K562 (cell line): Measurements from ENCODE around the gene STX12. TPM values are rescaled to one million over a fixed set of nuclear protein-coding genes. Genes with fewer than 3 reads are reported as not detected.

Experiments
- BHLHE40 ChIP-seq: IDR thresholded peaks from 2 replicates; pipeline ENCODE4 v1.6.1; 2011; ENCODE audit warnings: low read length, improper control_type of control experiment
- CBX1 ChIP-seq: sonication (generic); IDR thresholded peaks from 2 replicates; pipeline ENCODE4 v1.6.1; 2016; ENCODE audit warnings: antibody characterized with exemption, low read depth, mild to moderate bottlenecking
- CTCF ChIP-seq, 3 experiments: IDR thresholded peaks in 2 of 3; conservative IDR thresholded peaks in 1 of 3; 2 replicates each; pipeline ENCODE4 v1.5.1; 2011 to 2012; ENCODE audit warnings: low read length in 3 of 3, mild to moderate bottlenecking in 3 of 3, control low read depth in 2 of 3, improper control_type of control experiment in 1 of 3, inconsistent platforms in 1 of 3, low read depth in 1 of 3, mixed read lengths in 1 of 3, moderate library complexity in 1 of 3; ENCODE audit not compliant: insufficient read depth in 2 of 3
- E2F3 ChIP-seq: fragments of 250-450 bp; sonication (Bioruptor Pico); IDR thresholded peaks from 2 replicates; pipeline ENCODE4 v1.4.0; 2020; ENCODE audit warnings: mild to moderate bottlenecking
- E4F1 ChIP-seq: fragments of 250-450 bp; sonication (Bioruptor Pico); IDR thresholded peaks from 2 replicates; pipeline ENCODE4 v1.5.0; 2021; ENCODE audit warnings: mild to moderate bottlenecking, borderline replicate concordance
- ELF2 ChIP-seq: fragments of 250-450 bp; sonication (Bioruptor Pico); IDR thresholded peaks from 2 replicates; pipeline ENCODE4 v1.5.0; 2021; ENCODE audit warnings: mild to moderate bottlenecking
- ESRRB ChIP-seq: fragments of 250-450 bp; sonication (Bioruptor Pico); IDR thresholded peaks from 2 replicates; pipeline ENCODE4 v1.5.0; 2020; ENCODE audit warnings: mild to moderate bottlenecking, moderate library complexity, borderline replicate concordance
- FOXK1 ChIP-seq: sonication (generic); formaldehyde crosslinking; IDR thresholded peaks from 2 replicates; pipeline ENCODE4 v1.8.0; 2022; ENCODE audit warnings: missing genetic modification reagents, mild to moderate bottlenecking, borderline replicate concordance
- FOXO4 ChIP-seq: fragments of 450-650 bp; formaldehyde crosslinking; IDR thresholded peaks from 2 replicates; pipeline ENCODE4 v1.4.0; 2020; ENCODE audit warnings: mild to moderate bottlenecking, moderate library complexity
- GTF2A2 ChIP-seq: IDR thresholded peaks from 2 replicates; pipeline ENCODE4 v1.6.1; 2016; ENCODE audit warnings: mild to moderate bottlenecking, missing genetic modification characterization, missing compliant biosample characterization
- KAT7 ChIP-seq: sonication (generic); formaldehyde crosslinking; IDR thresholded peaks from 2 replicates; pipeline ENCODE4 v1.8.0; 2022; ENCODE audit warnings: missing genetic modification reagents, mild to moderate bottlenecking, borderline replicate concordance
- MBD2 ChIP-seq: sonication (generic); IDR thresholded peaks from 2 replicates; pipeline ENCODE4 v1.6.1; 2016; ENCODE audit warnings: low read depth, borderline replicate concordance
- MYNN ChIP-seq, 2 experiments: sonication (generic); formaldehyde crosslinking in 1 of 2; IDR thresholded peaks; 2 replicates each; pipeline versions ENCODE4 v1.5.0 to v1.6.1; 2016 to 2020; ENCODE audit warnings: antibody characterized with exemption in 1 of 2, missing genetic modification reagents in 1 of 2
- PHF21A ChIP-seq: fragments of 450-650 bp; IDR thresholded peaks from 2 replicates; pipeline ENCODE4 v1.6.1; 2017; ENCODE audit warnings: low read depth, borderline replicate concordance
- POLR2H ChIP-seq: IDR thresholded peaks from 2 replicates; pipeline ENCODE4 v1.6.1; 2016; ENCODE audit warnings: missing genetic modification characterization, low read depth, mild to moderate bottlenecking, control low read depth, missing compliant biosample characterization, moderate library complexity
- RBM17 ChIP-seq: fragments of 200-400 bp; formaldehyde crosslinking; IDR thresholded peaks from 2 replicates; pipeline ENCODE4 v1.6.1; 2017; ENCODE audit warnings: low read depth, mild to moderate bottlenecking, low read length, borderline replicate concordance
- RNF2 ChIP-seq: sonication (generic); IDR thresholded peaks from 2 replicates; pipeline ENCODE4 v1.6.1; 2016
- TAF15 ChIP-seq: fragments of 200-400 bp; formaldehyde crosslinking; IDR thresholded peaks from 2 replicates; pipeline ENCODE4 v1.6.1; 2017; ENCODE audit warnings: mild to moderate bottlenecking, low read depth, low read length, moderate library complexity
- TGIF2 ChIP-seq: sonication (generic); formaldehyde crosslinking; IDR thresholded peaks from 2 replicates; pipeline ENCODE4 v1.8.1; 2022; ENCODE audit warnings: mild to moderate bottlenecking, missing genetic modification reagents, moderate library complexity
- YBX1 ChIP-seq: fragments of 450-650 bp; IDR thresholded peaks from 2 replicates; pipeline ENCODE4 v1.7.1; 2016; ENCODE audit warnings: mild to moderate bottlenecking
- polyA plus RNA-seq, 8 experiments: library from polyadenylated mRNA; depleted of rRNA in 4 of 8; stranded (reverse) in 5 of 8; unstranded in 3 of 8; fragments of >200 nt; fragmentation: Nextera tagmentation in 2 of 8; fragmentation: Illumina TruSeq in 1 of 8; extraction: Ambion mirVana in 2 of 8; extraction: Trizol in 1 of 8; gene quantifications; 2 replicates each; pipeline versions ENCODE4 v1.2.1 to v1.2.3, GENCODE V29; 2011 to 2014; ENCODE audit warnings: inconsistent platforms in 1 of 8, missing spikeins in 1 of 8
- total RNA-seq, 7 experiments: library from RNA; depleted of rRNA in 6 of 7; stranded (reverse); fragments of >200 nt in 6 of 7; fragmentation: Illumina TruSeq in 2 of 7; extraction: Trizol in 2 of 7; gene quantifications; 2 replicates each; pipeline versions ENCODE4 v1.2.1 to v1.2.3, GENCODE V29; 2011 to 2021; ENCODE audit warnings: low replicate concordance in 1 of 7

STX12 gene
- total and polyA plus RNA-seq, 9 of the 15 experiments (the other 6 are each of a cell fraction or from before 2014, with no cell fraction given) = 16.9 to 31.3 (median 25.7) TPM

- no peak for TF ChIP-seq FOXK1
- peak; percentile 69 to 94 (median 83) for TF ChIP-seq CTCF (IDR thresholded peaks at IDR 0.05 in 2 of 3, conservative IDR thresholded peaks at IDR 0.05 in 1 of 3; ENCODE audit: insufficient read depth in 2 of 3, low read depth in 1 of 3, low read length in 3 of 3)
- peak; percentile 43; the same call in 1 of the 2 replicates for TF ChIP-seq ELF2 (CRISPR knock-in tag)
- TF ChIP-seq RNF2 = peak; percentile 95
- no peak for TF ChIP-seq KAT7
- TF ChIP-seq POLR2H (tag) = no peak
- no peak for TF ChIP-seq PHF21A
- peak; percentile 87 for TF ChIP-seq BHLHE40
- no peak for TF ChIP-seq GTF2A2 (tag)
- no peak for TF ChIP-seq FOXO4 (CRISPR knock-in tag)
- no peak for TF ChIP-seq TAF15
- no peak for TF ChIP-seq ESRRB
- no peak for TF ChIP-seq E4F1
- no peak for TF ChIP-seq RBM17
- no peak for TF ChIP-seq YBX1
- TF ChIP-seq E2F3 (CRISPR knock-in tag) = no peak
- peak; percentile 96 for TF ChIP-seq MBD2
- no peak for TF ChIP-seq CBX1
- no peak for TF ChIP-seq MYNN (IDR thresholded peaks at IDR 0.05)
- no peak for TF ChIP-seq MYNN (CRISPR knock-in tag; IDR thresholded peaks at IDR 0.05)
- TF ChIP-seq TGIF2 (CRISPR knock-in tag) = no peak
These were observed 47.4 kb upstream of the STX12 start, which contains the start of gene FAM76A (continued) for GRCh38 chr1:27725374-27726172.
